Liver (tissue), 9 donors: ENCODE measurements around the gene MLEC. TPM values are rescaled to one million over a fixed set of nuclear protein-coding genes. Genes with fewer than 3 reads are reported as not detected.

Source experiments
- DNase-seq: peaks from one replicate; pipeline ENCODE4 v3.0.0-alpha.2; 2017; ENCODE audit warnings: low spot score
- H3K27ac ChIP-seq, 2 donors: one replicate each; pipeline ENCODE4 v1.7.0; 2013; ENCODE audit warnings: inconsistent platforms in 2 of 2, low read length in 2 of 2, control low read depth in 1 of 2, low read depth in 1 of 2, mild to moderate bottlenecking in 1 of 2
- H3K27me3 ChIP-seq, 4 donors: one replicate each; pipeline versions ENCODE4 v1.6.1 to v1.7.0; 2013; ENCODE audit warnings: low read length in 3 of 4, inconsistent platforms in 1 of 4, mild to moderate bottlenecking in 1 of 4, moderate library complexity in 1 of 4; ENCODE audit not compliant: control insufficient read depth in 4 of 4, insufficient read depth in 4 of 4
- H3K36me3 ChIP-seq, 4 donors: one replicate each; pipeline versions ENCODE4 v1.6.1 to v1.7.0; 2013; ENCODE audit warnings: low read length in 3 of 4, mild to moderate bottlenecking in 3 of 4, low read depth in 1 of 4, moderate library complexity in 1 of 4; ENCODE audit not compliant: control insufficient read depth in 4 of 4, insufficient read depth in 3 of 4
- H3K4me1 ChIP-seq, 4 donors: one replicate each; pipeline versions ENCODE4 v1.6.1 to v1.7.0; 2013; ENCODE audit warnings: low read length in 3 of 4, mild to moderate bottlenecking in 3 of 4, moderate library complexity in 1 of 4; ENCODE audit not compliant: control insufficient read depth in 4 of 4, insufficient read depth in 4 of 4
- H3K4me3 ChIP-seq, 3 donors: one replicate each; pipeline versions ENCODE4 v1.6.1 to v1.7.0; 2013; ENCODE audit warnings: low read length in 3 of 3, control low read depth in 1 of 3, low read depth in 1 of 3, mild to moderate bottlenecking in 1 of 3
- H3K9ac ChIP-seq, 2 donors: one replicate each; pipeline ENCODE4 v1.7.0; 2013; ENCODE audit warnings: low read length in 2 of 2, mild to moderate bottlenecking in 2 of 2, moderate library complexity in 2 of 2, control low read depth in 1 of 2, low read depth in 1 of 2
- H3K9me3 ChIP-seq, 4 donors: one replicate each; pipeline versions ENCODE4 v1.6.1 to v1.7.0; 2013; ENCODE audit warnings: low read length in 3 of 4; ENCODE audit not compliant: control insufficient read depth in 4 of 4
- EGR1 ChIP-seq, 2 donors: IDR thresholded peaks; 2 replicates each; pipeline ENCODE4 v1.6.1; 2016 to 2018; ENCODE audit warnings: antibody characterized with exemption in 2 of 2, low read depth in 2 of 2
- FOXA1 ChIP-seq: IDR thresholded peaks from 2 replicates; pipeline ENCODE4 v1.6.1; 2016; ENCODE audit warnings: antibody characterized with exemption
- FOXA2 ChIP-seq: IDR thresholded peaks from 2 replicates; pipeline ENCODE4 v1.6.1; 2016; ENCODE audit warnings: antibody characterized with exemption
- GABPA ChIP-seq, 2 donors: IDR thresholded peaks in 1 of 2; conservative IDR thresholded peaks in 1 of 2; 2 replicates each; pipeline ENCODE4 v1.6.1; 2016; ENCODE audit warnings: antibody characterized with exemption in 2 of 2, mild to moderate bottlenecking in 1 of 2, moderate library complexity in 1 of 2
- HNF4A ChIP-seq, 2 donors: conservative IDR thresholded peaks; 2 replicates each; pipeline ENCODE4 v1.6.1; 2016; ENCODE audit warnings: antibody characterized with exemption in 2 of 2, mild to moderate bottlenecking in 2 of 2
- HNF4G ChIP-seq: IDR thresholded peaks from 2 replicates; pipeline ENCODE4 v1.6.1; 2016; ENCODE audit warnings: antibody characterized with exemption
- JUND ChIP-seq, 2 donors: IDR thresholded peaks; 2 replicates each; pipeline ENCODE4 v1.6.1; 2016; ENCODE audit warnings: antibody characterized with exemption in 2 of 2
- NR2F2 ChIP-seq: IDR thresholded peaks from 2 replicates; pipeline ENCODE4 v1.6.1; 2016; ENCODE audit warnings: antibody characterized with exemption
- RAD21 ChIP-seq, 2 donors: IDR thresholded peaks; 2 replicates each; pipeline ENCODE4 v1.6.1; 2016; ENCODE audit warnings: antibody characterized with exemption in 2 of 2, mild to moderate bottlenecking in 2 of 2
- RXRA ChIP-seq, 2 donors: IDR thresholded peaks; 2 replicates each; pipeline ENCODE4 v1.6.1; 2017 to 2018; ENCODE audit warnings: antibody characterized with exemption in 2 of 2, mild to moderate bottlenecking in 1 of 2
- SP1 ChIP-seq: IDR thresholded peaks from 2 replicates; pipeline ENCODE4 v1.6.1; 2018; ENCODE audit warnings: antibody characterized with exemption, mild to moderate bottlenecking
- TAF1 ChIP-seq: conservative IDR thresholded peaks from 2 replicates; pipeline ENCODE4 v1.6.1; 2016; ENCODE audit warnings: antibody characterized with exemption, mild to moderate bottlenecking
- YY1 ChIP-seq: IDR thresholded peaks from 2 replicates; pipeline ENCODE4 v1.6.1; 2016; ENCODE audit warnings: antibody characterized with exemption, mild to moderate bottlenecking
- WGBS: extraction: QIAGEN DNeasy Blood & Tissue Kit; methylation state at CpG from one replicate; pipeline ENCODE4 v1.1.7; 2013; 5-methylcytosine and 5-hydroxymethylcytosine counted together
- polyA plus RNA-seq, 2 donors: library from polyadenylated mRNA; stranded (reverse) in 1 of 2; unstranded in 1 of 2; fragments of 200-250 nt in 1 of 2; fragments of >200 nt in 1 of 2; fragmentation: Nextera tagmentation in 1 of 2; extraction: Ambion mirVana in 1 of 2; gene quantifications; one replicate each; pipeline versions ENCODE4 v1.2.1 to v1.2.3, GENCODE V29; 2013 to 2015
- total RNA-seq, 2 donors: library from RNA; depleted of rRNA; stranded (reverse); fragments of >200 nt; gene quantifications; one replicate each; pipeline ENCODE4 v1.2.3, GENCODE V29; 2014
- TF ChIP-seq, protein P1 (sequence below): IDR thresholded peaks from 2 replicates; pipeline ENCODE4 v1.6.1; 2016; ENCODE audit warnings: antibody characterized with exemption
- TF ChIP-seq, protein P2 (sequence below): IDR thresholded peaks from 2 replicates; pipeline ENCODE4 v1.6.1; 2016; ENCODE audit warnings: antibody characterized with exemption, mild to moderate bottlenecking
- TF ChIP-seq, protein P3 (sequence below): fragments of 150-350 bp; IDR thresholded peaks from 2 replicates; pipeline ENCODE4 v1.5.1; 2017; ENCODE audit warnings: improper control_type of control experiment, low read depth, low read length; ENCODE audit not compliant: missing input control
- TF ChIP-seq, protein P4 (sequence below): IDR thresholded peaks from 2 replicates; pipeline ENCODE4 v1.6.1; 2016; ENCODE audit warnings: antibody characterized with exemption
- TF ChIP-seq, protein P5 (sequence below): IDR thresholded peaks from 2 replicates; pipeline ENCODE4 v1.6.1; 2016; ENCODE audit warnings: antibody characterized with exemption
- donor health status: healthy.
- donor health status: healthy.
- donor health status: healthy.
- donor health status: healthy.
- donor health status: healthy.

The MLEC gene
- total and polyA plus RNA-seq, 4 donors: 61.4 to 170 (median 115) TPM

DNA sequence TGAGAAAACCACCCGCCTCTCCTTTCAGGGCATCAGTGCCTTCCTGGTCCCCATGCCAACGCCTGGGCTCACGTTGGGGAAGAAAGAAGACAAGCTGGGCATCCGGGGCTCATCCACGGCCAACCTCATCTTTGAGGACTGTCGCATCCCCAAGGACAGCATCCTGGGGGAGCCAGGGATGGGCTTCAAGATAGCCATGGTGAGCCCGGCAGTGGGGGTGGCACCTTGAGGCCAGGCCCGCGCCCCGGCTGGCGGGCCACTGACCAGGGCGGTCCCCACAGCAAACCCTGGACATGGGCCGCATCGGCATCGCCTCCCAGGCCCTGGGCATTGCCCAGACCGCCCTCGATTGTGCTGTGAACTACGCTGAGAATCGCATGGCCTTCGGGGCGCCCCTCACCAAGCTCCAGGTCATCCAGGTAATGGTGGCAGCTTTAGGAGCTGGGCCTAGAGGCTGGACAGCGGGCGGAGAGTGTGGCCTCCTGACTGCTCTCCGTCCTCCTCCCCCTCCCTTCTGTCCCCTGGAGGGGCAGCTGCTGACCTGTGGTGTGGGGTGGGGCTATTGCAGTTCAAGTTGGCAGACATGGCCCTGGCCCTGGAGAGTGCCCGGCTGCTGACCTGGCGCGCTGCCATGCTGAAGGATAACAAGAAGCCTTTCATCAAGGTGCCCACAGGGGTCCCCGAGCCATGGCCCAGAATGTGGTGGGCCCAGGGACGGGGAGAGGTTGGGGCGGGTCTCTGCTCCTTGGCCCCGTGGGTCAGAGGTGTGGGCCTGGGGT lies 51.5 kb downstream of the MLEC start:
- peaks cover 3 to 46% (median 26%) of the 10 kb centered on the region in 4 donors for H3K4me1 ChIP-seq
- H3K27me3 ChIP-seq: no peaks in the 10 kb centered on the region
- 92% methylated on average over 31 of the region's 31 CpGs for WGBS
- H3K9me3 ChIP-seq: no peaks in the 10 kb centered on the region
- no peak overlapping the region for H3K9ac ChIP-seq
- peaks cover 0 to 18% (median 7%) of the 10 kb centered on the region in 4 donors for H3K36me3 ChIP-seq
- DNase-seq: no peak
- TF ChIP-seq, protein P1, sequence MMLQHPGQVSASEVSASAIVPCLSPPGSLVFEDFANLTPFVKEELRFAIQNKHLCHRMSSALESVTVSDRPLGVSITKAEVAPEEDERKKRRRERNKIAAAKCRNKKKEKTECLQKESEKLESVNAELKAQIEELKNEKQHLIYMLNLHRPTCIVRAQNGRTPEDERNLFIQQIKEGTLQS: no peak
- TF ChIP-seq HNF4A (conservative IDR thresholded peaks at IDR 0.05) (no peak), FOXA1 (no peak), NR2F2 (no peak), JUND (IDR thresholded peaks at IDR 0.05) (no peak), FOXA2 (no peak), TAF1 (no peak), RAD21 (IDR thresholded peaks at IDR 0.05) (no peak), YY1 (no peak), RXRA (IDR thresholded peaks at IDR 0.05) (no peak), GABPA (IDR thresholded peaks at IDR 0.05 in 1 of 2, conservative IDR thresholded peaks at IDR 0.05 in 1 of 2) (no peak), SP1 (no peak), HNF4G (no peak), EGR1 (IDR thresholded peaks at IDR 0.05; ENCODE audit: low read depth in 2 of 2) (no peak)
- TF ChIP-seq, protein P2, sequence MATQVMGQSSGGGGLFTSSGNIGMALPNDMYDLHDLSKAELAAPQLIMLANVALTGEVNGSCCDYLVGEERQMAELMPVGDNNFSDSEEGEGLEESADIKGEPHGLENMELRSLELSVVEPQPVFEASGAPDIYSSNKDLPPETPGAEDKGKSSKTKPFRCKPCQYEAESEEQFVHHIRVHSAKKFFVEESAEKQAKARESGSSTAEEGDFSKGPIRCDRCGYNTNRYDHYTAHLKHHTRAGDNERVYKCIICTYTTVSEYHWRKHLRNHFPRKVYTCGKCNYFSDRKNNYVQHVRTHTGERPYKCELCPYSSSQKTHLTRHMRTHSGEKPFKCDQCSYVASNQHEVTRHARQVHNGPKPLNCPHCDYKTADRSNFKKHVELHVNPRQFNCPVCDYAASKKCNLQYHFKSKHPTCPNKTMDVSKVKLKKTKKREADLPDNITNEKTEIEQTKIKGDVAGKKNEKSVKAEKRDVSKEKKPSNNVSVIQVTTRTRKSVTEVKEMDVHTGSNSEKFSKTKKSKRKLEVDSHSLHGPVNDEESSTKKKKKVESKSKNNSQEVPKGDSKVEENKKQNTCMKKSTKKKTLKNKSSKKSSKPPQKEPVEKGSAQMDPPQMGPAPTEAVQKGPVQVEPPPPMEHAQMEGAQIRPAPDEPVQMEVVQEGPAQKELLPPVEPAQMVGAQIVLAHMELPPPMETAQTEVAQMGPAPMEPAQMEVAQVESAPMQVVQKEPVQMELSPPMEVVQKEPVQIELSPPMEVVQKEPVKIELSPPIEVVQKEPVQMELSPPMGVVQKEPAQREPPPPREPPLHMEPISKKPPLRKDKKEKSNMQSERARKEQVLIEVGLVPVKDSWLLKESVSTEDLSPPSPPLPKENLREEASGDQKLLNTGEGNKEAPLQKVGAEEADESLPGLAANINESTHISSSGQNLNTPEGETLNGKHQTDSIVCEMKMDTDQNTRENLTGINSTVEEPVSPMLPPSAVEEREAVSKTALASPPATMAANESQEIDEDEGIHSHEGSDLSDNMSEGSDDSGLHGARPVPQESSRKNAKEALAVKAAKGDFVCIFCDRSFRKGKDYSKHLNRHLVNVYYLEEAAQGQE: no peak
- TF ChIP-seq, protein P3, sequence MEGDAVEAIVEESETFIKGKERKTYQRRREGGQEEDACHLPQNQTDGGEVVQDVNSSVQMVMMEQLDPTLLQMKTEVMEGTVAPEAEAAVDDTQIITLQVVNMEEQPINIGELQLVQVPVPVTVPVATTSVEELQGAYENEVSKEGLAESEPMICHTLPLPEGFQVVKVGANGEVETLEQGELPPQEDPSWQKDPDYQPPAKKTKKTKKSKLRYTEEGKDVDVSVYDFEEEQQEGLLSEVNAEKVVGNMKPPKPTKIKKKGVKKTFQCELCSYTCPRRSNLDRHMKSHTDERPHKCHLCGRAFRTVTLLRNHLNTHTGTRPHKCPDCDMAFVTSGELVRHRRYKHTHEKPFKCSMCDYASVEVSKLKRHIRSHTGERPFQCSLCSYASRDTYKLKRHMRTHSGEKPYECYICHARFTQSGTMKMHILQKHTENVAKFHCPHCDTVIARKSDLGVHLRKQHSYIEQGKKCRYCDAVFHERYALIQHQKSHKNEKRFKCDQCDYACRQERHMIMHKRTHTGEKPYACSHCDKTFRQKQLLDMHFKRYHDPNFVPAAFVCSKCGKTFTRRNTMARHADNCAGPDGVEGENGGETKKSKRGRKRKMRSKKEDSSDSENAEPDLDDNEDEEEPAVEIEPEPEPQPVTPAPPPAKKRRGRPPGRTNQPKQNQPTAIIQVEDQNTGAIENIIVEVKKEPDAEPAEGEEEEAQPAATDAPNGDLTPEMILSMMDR: no peak
- TF ChIP-seq, protein P4, sequence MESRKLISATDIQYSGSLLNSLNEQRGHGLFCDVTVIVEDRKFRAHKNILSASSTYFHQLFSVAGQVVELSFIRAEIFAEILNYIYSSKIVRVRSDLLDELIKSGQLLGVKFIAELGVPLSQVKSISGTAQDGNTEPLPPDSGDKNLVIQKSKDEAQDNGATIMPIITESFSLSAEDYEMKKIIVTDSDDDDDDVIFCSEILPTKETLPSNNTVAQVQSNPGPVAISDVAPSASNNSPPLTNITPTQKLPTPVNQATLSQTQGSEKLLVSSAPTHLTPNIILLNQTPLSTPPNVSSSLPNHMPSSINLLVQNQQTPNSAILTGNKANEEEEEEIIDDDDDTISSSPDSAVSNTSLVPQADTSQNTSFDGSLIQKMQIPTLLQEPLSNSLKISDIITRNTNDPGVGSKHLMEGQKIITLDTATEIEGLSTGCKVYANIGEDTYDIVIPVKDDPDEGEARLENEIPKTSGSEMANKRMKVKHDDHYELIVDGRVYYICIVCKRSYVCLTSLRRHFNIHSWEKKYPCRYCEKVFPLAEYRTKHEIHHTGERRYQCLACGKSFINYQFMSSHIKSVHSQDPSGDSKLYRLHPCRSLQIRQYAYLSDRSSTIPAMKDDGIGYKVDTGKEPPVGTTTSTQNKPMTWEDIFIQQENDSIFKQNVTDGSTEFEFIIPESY: no peak
- TF ChIP-seq, protein P5, sequence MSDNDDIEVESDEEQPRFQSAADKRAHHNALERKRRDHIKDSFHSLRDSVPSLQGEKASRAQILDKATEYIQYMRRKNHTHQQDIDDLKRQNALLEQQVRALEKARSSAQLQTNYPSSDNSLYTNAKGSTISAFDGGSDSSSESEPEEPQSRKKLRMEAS: no peak
- no peak overlapping the region for H3K4me3 ChIP-seq
- no peak overlapping the region for H3K27ac ChIP-seq
